ENCODE measurements around the gene CCDC88A.

DNA sequence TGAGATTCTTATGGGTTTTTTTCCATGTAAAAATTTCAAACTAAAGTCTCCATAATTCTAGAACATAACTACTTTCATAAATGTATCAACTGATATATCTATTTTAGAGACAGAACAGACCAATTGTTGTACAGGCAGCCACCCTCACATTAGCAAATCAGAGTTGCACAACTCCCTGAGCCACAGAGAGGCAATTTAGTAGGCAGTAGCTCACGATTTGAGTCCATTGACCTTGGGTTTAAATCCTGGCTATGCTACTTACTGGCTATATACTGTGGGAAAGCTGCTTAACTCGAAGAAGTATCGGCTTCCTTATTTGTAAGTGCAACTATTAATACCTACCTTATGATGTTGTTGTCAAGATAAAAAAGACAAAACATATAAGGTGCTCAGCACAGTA is 166.8 kb downstream of the CCDC88A start:
- TF ChIP-seq POLR2A (IDR thresholded peaks at IDR 0.05; ENCODE audit: low read length), result no peak
- TF ChIP-seq GATA1 (IDR thresholded peaks at IDR 0.05; ENCODE audit: low read depth, low read length), result no peak
